K562 (cell line): Measurements from ENCODE around the gene RTL5.

Source experiments
- ETS1 ChIP-seq: conservative IDR thresholded peaks from 2 replicates; pipeline ENCODE4 v1.6.1; 2011; ENCODE audit warnings: low read depth, mild to moderate bottlenecking, low read length; ENCODE audit not compliant: control insufficient read depth
- EZH2 ChIP-seq: IDR thresholded peaks from 2 replicates; pipeline ENCODE4 v1.6.1; 2012; ENCODE audit warnings: low read depth, mild to moderate bottlenecking, inconsistent platforms, low read length, borderline replicate concordance
- KDM1A ChIP-seq, 2 experiments: fragments of 450-650 bp; IDR thresholded peaks; 2 replicates each; pipeline ENCODE4 v1.6.1; 2016; ENCODE audit warnings: mild to moderate bottlenecking in 2 of 2
- MYC ChIP-seq, 2 experiments: fragments of 250-450 bp in 1 of 2; sonication (Bioruptor Pico) in 1 of 2; IDR thresholded peaks; 2 replicates each; pipeline versions ENCODE4 v1.5.1 to v1.6.1; 2012 to 2021; ENCODE audit warnings: low read depth in 2 of 2, borderline replicate concordance in 1 of 2, improper control_type of control experiment in 1 of 2, low read length in 1 of 2, mild to moderate bottlenecking in 1 of 2, moderate library complexity in 1 of 2
- PHF8 ChIP-seq: fragments of 200-600 bp; sonication (generic); IDR thresholded peaks from 2 replicates; pipeline ENCODE4 v1.6.1; 2012; ENCODE audit warnings: mixed run types, mild to moderate bottlenecking, inconsistent platforms, low read length, moderate library complexity, borderline replicate concordance
- PML ChIP-seq: IDR thresholded peaks from 2 replicates; pipeline ENCODE4 v1.6.1; 2012; ENCODE audit warnings: low read length, inconsistent platforms
- SMC3 ChIP-seq: conservative IDR thresholded peaks from 2 replicates; pipeline ENCODE4 v1.6.1; 2011; ENCODE audit warnings: low read depth, low read length, improper control_type of control experiment; ENCODE audit not compliant: insufficient read depth
- ZNF449 ChIP-seq: fragments of 250-450 bp; sonication (Bioruptor Pico); IDR thresholded peaks from 2 replicates; pipeline ENCODE4 v1.8.0; 2022; ENCODE audit warnings: moderate library complexity, mild to moderate bottlenecking, inconsistent platforms

- no peak for TF ChIP-seq PML
- TF ChIP-seq EZH2, result no peak
- TF ChIP-seq ETS1, result no peak
- no peak for TF ChIP-seq ZNF449 (CRISPR knock-in tag)
- no peak for TF ChIP-seq MYC (IDR thresholded peaks at IDR 0.05; ENCODE audit: low read depth, low read length)
- TF ChIP-seq MYC (CRISPR knock-in tag; IDR thresholded peaks at IDR 0.05; ENCODE audit: borderline replicate concordance, low read depth), result no peak
- no peak for TF ChIP-seq SMC3
- TF ChIP-seq KDM1A (IDR thresholded peaks at IDR 0.05), result no peak
- no peak for TF ChIP-seq PHF8
Measured at GRCh38 chrX:72102760-72103159, 29.0 kb downstream of the RTL5 start.
